ENCODE data around the gene LDAH.

Gene LDAH

GRCh38 chr2:20781656-20782265 lies 41.1 kb downstream of the LDAH start:
- DNase-seq (ENCODE audit: low spot score) = peak; percentile 26

GRCh38 chr2:20771299-20771698 lies 51.6 kb downstream of the LDAH start:
- DNase-seq (ENCODE audit: low spot score) = no peak

GRCh38 chr2:20766798-20767644 lies 55.9 kb downstream of the LDAH start:
- DNase-seq (ENCODE audit: low spot score) = no peak

GRCh38 chr2:20766213-20766612 lies 56.7 kb downstream of the LDAH start:
- DNase-seq (ENCODE audit: low spot score) = no peak

- DNase-seq (ENCODE audit: low spot score) = no peak
Observed at GRCh38 chr2:20762945-20763683, 59.8 kb downstream of the LDAH start.

- DNase-seq (ENCODE audit: low spot score) = no peak
Observed at GRCh38 chr2:20759487-20759886, 63.4 kb downstream of the LDAH start.

GRCh38 chr2:20758997-20759396 lies 63.9 kb downstream of the LDAH start:
- no peak for DNase-seq (ENCODE audit: low spot score)

- DNase-seq (ENCODE audit: low spot score) = no peak
Observed at GRCh38 chr2:20757405-20758090, 65.4 kb downstream of the LDAH start.

GRCh38 chr2:20755132-20755800 lies 67.6 kb downstream of the LDAH start:
- no peak for DNase-seq (ENCODE audit: low spot score)

- DNase-seq (ENCODE audit: low spot score) = no peak
Observed at GRCh38 chr2:20752293-20752692, 70.6 kb downstream of the LDAH start.

- DNase-seq (ENCODE audit: low spot score) = no peak
Observed at GRCh38 chr2:20747317-20747716, 75.6 kb downstream of the LDAH start.

- no peak for DNase-seq (ENCODE audit: low spot score)
Observed at GRCh38 chr2:20745924-20746555, 76.9 kb downstream of the LDAH start.

GRCh38 chr2:20744366-20745335 lies 78.2 kb downstream of the LDAH start:
- no peak for DNase-seq (ENCODE audit: low spot score)

GRCh38 chr2:20738772-20739171 lies 84.1 kb downstream of the LDAH start:
- DNase-seq (ENCODE audit: low spot score) = no peak

GRCh38 chr2:20737505-20737904 lies 85.4 kb downstream of the LDAH start:
- no peak for DNase-seq (ENCODE audit: low spot score)

GRCh38 chr2:20728114-20728758 lies 94.7 kb downstream of the LDAH start:
- DNase-seq (ENCODE audit: low spot score) = no peak

GRCh38 chr2:20726913-20727312 lies 96.0 kb downstream of the LDAH start:
- DNase-seq (ENCODE audit: low spot score) = no peak

- no peak for DNase-seq (ENCODE audit: low spot score)
Observed at GRCh38 chr2:20725782-20726181, 97.1 kb downstream of the LDAH start.

- no peak for DNase-seq (ENCODE audit: low spot score)
Observed at GRCh38 chr2:20724500-20725053, 98.3 kb downstream of the LDAH start.

Data from AG08396 (cell line).